GM23248 (cell line): Measurements from ENCODE around the gene HSD11B2. TPM values are rescaled to one million over a fixed set of nuclear protein-coding genes. Genes with fewer than 3 reads are reported as not detected.
A peak's percentile ranks its signal among the peaks of the same experiment; 100 is the strongest.

Experiments used
- DNase-seq: peaks from one replicate; pipeline ENCODE4 v3.0.0-alpha.2; 2015
- H2AFZ ChIP-seq: fragments of 200-600 bp; sonication (generic); 2 replicates; pipeline ENCODE4 v1.6.1; 2016; ENCODE audit warnings: antibody characterized with exemption
- H3F3A ChIP-seq: fragments of 200-600 bp; sonication (generic); 2 replicates; pipeline ENCODE4 v1.6.1; 2016; ENCODE audit warnings: mild to moderate bottlenecking, antibody characterized with exemption, mixed run types; ENCODE audit not compliant: insufficient read depth
- H3K27ac ChIP-seq: fragments of 200-600 bp; sonication (generic); 2 replicates; pipeline ENCODE4 v1.5.1; 2016; ENCODE audit warnings: mild to moderate bottlenecking
- H3K27me3 ChIP-seq: fragments of 200-600 bp; sonication (generic); replicated peaks from 2 replicates; pipeline ENCODE4 v1.6.1; 2016; ENCODE audit warnings: mild to moderate bottlenecking; ENCODE audit not compliant: insufficient read depth
- H3K36me3 ChIP-seq: fragments of 200-600 bp; sonication (generic); 2 replicates; pipeline ENCODE4 v1.6.1; 2016; ENCODE audit warnings: low read depth, mild to moderate bottlenecking
- H3K4me1 ChIP-seq: fragments of 200-600 bp; sonication (generic); 2 replicates; pipeline ENCODE4 v1.6.1; 2016; ENCODE audit warnings: mild to moderate bottlenecking; ENCODE audit not compliant: insufficient read depth
- H3K4me2 ChIP-seq: fragments of 200-600 bp; sonication (generic); one replicate; pipeline ENCODE4 v1.6.1; 2016; ENCODE audit warnings: mild to moderate bottlenecking; ENCODE audit not compliant: unreplicated experiment
- H3K4me3 ChIP-seq: fragments of 200-600 bp; sonication (generic); 2 replicates; pipeline ENCODE4 v1.5.1; 2016; ENCODE audit warnings: mild to moderate bottlenecking
- H3K79me2 ChIP-seq: fragments of 200-600 bp; sonication (generic); 2 replicates; pipeline ENCODE4 v1.6.1; 2016; ENCODE audit warnings: mild to moderate bottlenecking; ENCODE audit not compliant: insufficient read depth
- H3K9ac ChIP-seq: fragments of 200-600 bp; sonication (generic); 2 replicates; pipeline ENCODE4 v1.6.1; 2016; ENCODE audit warnings: mild to moderate bottlenecking
- H3K9me2 ChIP-seq: fragments of 200-600 bp; sonication (generic); 2 replicates; pipeline ENCODE4 v1.6.1; 2016; ENCODE audit warnings: mixed run types, mild to moderate bottlenecking, moderate library complexity; ENCODE audit not compliant: insufficient read depth
- H3K9me3 ChIP-seq: fragments of 200-600 bp; sonication (generic); one replicate; pipeline ENCODE4 v1.6.1; 2017; ENCODE audit warnings: low read depth
- H4K20me1 ChIP-seq: fragments of 200-600 bp; sonication (generic); 2 replicates; pipeline ENCODE4 v1.6.0; 2016; ENCODE audit not compliant: insufficient read depth
- EZH2 ChIP-seq: fragments of 200-600 bp; sonication (generic); IDR thresholded peaks from 2 replicates; pipeline ENCODE4 v1.6.1; 2018; ENCODE audit warnings: antibody characterized with exemption, mild to moderate bottlenecking; ENCODE audit not compliant: insufficient read depth, poor library complexity, severe bottlenecking
- EZH2phosphoT487 ChIP-seq: fragments of 200-600 bp; sonication (generic); IDR thresholded peaks from 2 replicates; pipeline ENCODE4 v1.6.1; 2018; ENCODE audit warnings: antibody characterized with exemption, moderate library complexity, mild to moderate bottlenecking, low read depth; ENCODE audit not compliant: insufficient read depth
- WGBS, 2 experiments: methylation state at CpG; one replicate each; pipeline ENCODE4 v1.1.6; 2015 to 2017; ENCODE audit warnings: low lambda C conversion rate in 2 of 2, low coverage in 1 of 2; ENCODE audit errors: missing lambda C conversion rate in 2 of 2; 5-methylcytosine and 5-hydroxymethylcytosine counted together
- in situ Hi-C: fragments of 300-500 bp; cut with MboI; formaldehyde crosslinking; loops from 2 replicates; pipeline ENCODE4 v1.15.0; 2020
- polyA plus RNA-seq: library from polyadenylated mRNA; unstranded; fragments of >200 nt; fragmentation: Nextera tagmentation; extraction: Ambion mirVana; gene quantifications from 2 replicates; pipeline ENCODE4 v1.2.1, GENCODE V29; 2016
- total RNA-seq: library from RNA; depleted of rRNA; stranded (reverse); fragments of >200 nt; shearing (Covaris generic); gene quantifications from 2 replicates; pipeline ENCODE4 v1.2.3, GENCODE V29; 2014

The HSD11B2 gene
- total and polyA plus RNA-seq, 2 experiments from 2014 or later, result 0.36 TPM; not detected in 1

DNA sequence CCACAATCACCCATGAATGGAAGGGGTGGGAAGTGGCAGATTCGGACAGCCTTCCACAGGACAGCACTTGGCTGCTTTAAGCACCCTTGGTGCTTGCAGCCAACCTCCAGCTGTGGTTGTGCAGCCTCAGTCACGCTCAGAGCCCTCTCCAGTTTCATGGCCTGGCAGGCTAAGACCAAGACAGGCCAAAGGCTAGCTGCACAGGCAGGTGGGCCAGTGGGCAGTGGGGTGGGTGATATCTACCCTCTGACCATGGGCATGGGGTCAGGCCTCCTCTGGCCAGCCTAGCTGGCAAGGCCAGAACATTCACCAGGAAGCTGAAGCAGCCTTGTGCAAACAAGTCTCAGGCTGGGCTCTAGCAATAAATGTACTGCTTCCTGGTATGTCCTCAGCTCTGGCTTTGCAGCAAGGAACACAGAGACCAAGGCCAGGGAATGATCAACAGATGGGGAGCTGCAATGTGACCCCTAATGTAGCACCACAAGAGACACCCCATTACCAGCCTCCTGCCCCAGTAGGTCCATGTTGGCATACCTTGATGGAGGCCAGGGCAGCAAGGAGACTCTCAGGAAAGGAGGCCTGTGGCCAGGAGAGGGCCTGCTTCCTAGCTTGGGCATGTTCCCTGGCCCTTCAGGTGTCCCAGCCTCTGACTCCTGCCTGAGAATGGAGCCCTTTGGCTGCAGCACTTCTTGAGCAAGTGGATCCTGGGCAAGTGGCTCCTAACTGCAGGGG, 20.9 kb downstream of the HSD11B2 start:
- no peaks in the 10 kb centered on the region for H3K9me3 ChIP-seq
- H3K4me2 ChIP-seq, result no peak overlapping the region
- H2AFZ ChIP-seq, result no peak overlapping the region
- H3K36me3 ChIP-seq, result no peaks in the 10 kb centered on the region
- peaks cover 10% of the 10 kb centered on the region for H3F3A ChIP-seq
- in situ Hi-C loops, result no loop called here
- no peaks in the 10 kb centered on the region for H3K9me2 ChIP-seq
- H3K4me3 ChIP-seq, result no peak overlapping the region
- H3K9ac ChIP-seq, result no peak overlapping the region
- peaks cover 10% of the 10 kb centered on the region for H3K4me1 ChIP-seq
- H4K20me1 ChIP-seq, result peaks cover 5% of the 10 kb centered on the region
- no peak for TF ChIP-seq EZH2
- TF ChIP-seq EZH2phosphoT487, result no peak
- no peak overlapping the region for H3K27ac ChIP-seq
- 32 to 56% methylated on average over 2 of the region's 2 CpGs for WGBS, 2 experiments
- H3K27me3 ChIP-seq, result no peaks in the 10 kb centered on the region
- no peak for DNase-seq
- peaks cover 83% of the 10 kb centered on the region for H3K79me2 ChIP-seq

DNA sequence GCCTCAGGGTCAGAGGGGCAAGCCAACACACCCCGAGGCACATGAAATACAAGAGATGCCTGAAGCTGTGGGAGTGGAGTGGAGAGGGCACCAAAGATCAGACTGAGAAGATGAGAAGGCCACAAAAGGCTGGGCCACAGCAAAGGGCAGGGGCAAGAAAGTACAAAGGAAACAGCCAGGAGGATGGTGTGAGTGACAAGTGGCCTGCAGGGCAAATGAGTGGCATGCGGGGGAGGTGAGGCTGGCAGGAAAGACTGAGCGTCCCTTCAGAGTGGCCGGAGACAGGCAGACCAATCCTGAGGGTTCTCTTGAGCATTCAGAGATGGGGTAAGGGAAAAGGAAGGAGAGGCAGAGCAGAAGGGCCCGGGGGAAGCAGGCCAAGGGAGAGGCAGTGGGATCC, 23.2 kb downstream of the HSD11B2 start:
- Histone ChIP-seq H4K20me1 (peaks cover 10% of the 10 kb centered on the region), H3K36me3 (no peaks in the 10 kb centered on the region)

DNA sequence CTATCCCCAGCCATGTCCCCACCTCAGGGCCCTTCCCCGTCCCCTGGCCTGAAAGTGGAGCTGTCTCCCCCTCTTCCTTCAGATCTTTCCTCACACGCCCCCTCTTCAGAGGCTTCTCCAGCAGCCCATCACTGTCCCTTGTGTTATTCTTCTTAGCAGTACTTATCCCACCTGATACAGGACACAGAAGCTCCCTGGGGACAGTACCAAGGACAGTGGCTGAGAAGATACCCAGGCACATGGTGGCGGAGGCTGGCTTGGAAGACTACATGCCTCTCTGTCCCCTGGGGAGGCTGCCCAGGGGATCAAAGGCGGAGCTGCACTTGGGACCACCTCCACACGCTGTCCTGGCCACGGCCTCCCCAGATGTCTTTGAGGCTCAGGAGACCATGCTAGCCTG, 23.9 kb downstream of the HSD11B2 start:
- Histone ChIP-seq H3F3A (peaks cover 10% of the 10 kb centered on the region), H3K9me2 (no peaks in the 10 kb centered on the region), H3K79me2 (peaks cover 78% of the 10 kb centered on the region), H3K9ac (no peak overlapping the region), H3K36me3 (no peaks in the 10 kb centered on the region), H4K20me1 (peaks cover 10% of the 10 kb centered on the region), H3K9me3 (no peaks in the 10 kb centered on the region), H3K27ac (no peak overlapping the region), H3K27me3 (no peaks in the 10 kb centered on the region), H3K4me2 (no peak overlapping the region), H2AFZ (no peak overlapping the region), H3K4me1 (peaks cover 39% of the 10 kb centered on the region), H3K4me3 (no peak overlapping the region)
- in situ Hi-C loops, result no loop called here
- 95 to 97% methylated on average over 6 of the region's 6 CpGs for WGBS, 2 experiments
- TF ChIP-seq EZH2, result no peak
- TF ChIP-seq EZH2phosphoT487, result no peak
- no peak for DNase-seq

More for the DNA sequence above, 23.2 kb downstream of the HSD11B2 start:
- Histone ChIP-seq H3K9ac (no peak overlapping the region), H3K4me1 (peaks cover 32% of the 10 kb centered on the region), H3K9me3 (no peaks in the 10 kb centered on the region), H3K79me2 (peaks cover 78% of the 10 kb centered on the region), H3K4me2 (no peak overlapping the region), H3K27me3 (no peaks in the 10 kb centered on the region), H2AFZ (no peak overlapping the region), H3K27ac (no peak overlapping the region), H3F3A (peaks cover 10% of the 10 kb centered on the region), H3K9me2 (no peaks in the 10 kb centered on the region), H3K4me3 (no peak overlapping the region)
- 90 to 94% methylated on average over 5 of the region's 5 CpGs for WGBS, 2 experiments
- DNase-seq, result no peak
- in situ Hi-C loops, result no loop called here
- no peak for TF ChIP-seq EZH2
- no peak for TF ChIP-seq EZH2phosphoT487

DNA sequence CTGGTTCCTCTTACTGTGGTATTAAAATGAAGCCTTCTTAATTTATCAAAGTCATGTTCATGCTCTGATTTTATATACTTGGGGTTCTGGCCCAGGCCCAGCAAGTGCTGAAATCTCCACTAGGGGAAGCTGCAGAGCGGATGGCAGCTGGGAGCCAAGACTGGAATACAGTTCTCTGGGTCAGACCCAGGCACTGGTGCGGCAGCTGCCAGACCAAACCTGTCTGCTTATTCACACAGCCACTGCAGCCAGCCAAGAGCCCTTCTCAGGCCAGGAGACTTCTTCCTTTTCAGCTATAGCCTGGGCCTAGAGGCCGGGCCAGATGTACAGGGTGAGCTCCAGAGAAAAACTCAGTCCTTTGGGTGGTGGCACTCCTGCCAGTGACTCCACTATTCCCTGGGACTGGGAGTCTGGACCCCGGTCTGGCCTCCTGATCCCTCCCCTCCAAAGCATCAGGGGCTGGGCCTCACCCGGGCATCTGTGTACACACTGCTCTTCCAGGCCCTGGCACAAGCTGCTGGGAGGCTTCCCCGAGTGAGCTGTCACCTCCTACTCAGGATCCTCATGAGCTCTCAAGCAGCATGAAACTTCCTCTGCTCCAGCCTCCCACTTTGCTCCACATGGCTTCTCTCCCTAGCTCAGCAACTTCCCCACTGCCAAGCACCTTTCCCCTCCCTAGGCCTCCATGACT, 25.6 kb downstream of the HSD11B2 start:
- WGBS, 2 experiments, result 27 to 30% methylated on average over 6 of the region's 6 CpGs
- Histone ChIP-seq H3F3A (peaks cover 10% of the 10 kb centered on the region), H3K4me3 (no peak overlapping the region), H3K27me3 (no peaks in the 10 kb centered on the region), H3K4me1 (peaks cover 41% of the 10 kb centered on the region), H4K20me1 (peaks cover 10% of the 10 kb centered on the region), H3K4me2 (peak overlapping the region; percentile 11), H2AFZ (no peak overlapping the region), H3K9me2 (no peaks in the 10 kb centered on the region), H3K9me3 (no peaks in the 10 kb centered on the region), H3K27ac (peak overlapping the region; percentile 66), H3K36me3 (no peaks in the 10 kb centered on the region), H3K79me2 (peaks cover 84% of the 10 kb centered on the region), H3K9ac (peak overlapping the region; percentile 20; the same call in 1 of the 2 replicates)
- DNase-seq, result peak; percentile 91
- in situ Hi-C loops, result no loop called here
- TF ChIP-seq EZH2phosphoT487, result no peak
- no peak for TF ChIP-seq EZH2
